Activated gamma-delta T cell treated with Interleukin-2 at 50 U/mL for 16 hours (primary cell): ENCODE data around the gene BCL3.

Experiments
- DNase-seq: peaks from one replicate; pipeline ENCODE4 v3.0.0-alpha.2; 2020

The BCL3 gene

GRCh38 chr19:44722131-44723121, 26.1 kb upstream of the BCL3 start:
- DNase-seq: no peak

- DNase-seq: no peak
Observed at GRCh38 chr19:44723299-44723951, 25.1 kb upstream of the BCL3 start.

- DNase-seq: peak; percentile 71
Observed at GRCh38 chr19:44723952-44724319, 24.6 kb upstream of the BCL3 start.

GRCh38 chr19:44725251-44725650, 23.3 kb upstream of the BCL3 start:
- no peak for DNase-seq

- no peak for DNase-seq
Observed at GRCh38 chr19:44725684-44726083, 22.8 kb upstream of the BCL3 start.

GRCh38 chr19:44726465-44726864, 22.0 kb upstream of the BCL3 start:
- no peak for DNase-seq

GRCh38 chr19:44728178-44728577, 20.3 kb upstream of the BCL3 start:
- no peak for DNase-seq

GRCh38 chr19:44729516-44730033, 18.9 kb upstream of the BCL3 start:
- no peak for DNase-seq

GRCh38 chr19:44731081-44731480, 17.4 kb upstream of the BCL3 start:
- no peak for DNase-seq

GRCh38 chr19:44731622-44732021, 16.9 kb upstream of the BCL3 start:
- DNase-seq: no peak

- DNase-seq: no peak
Observed at GRCh38 chr19:44732235-44733014, 16.1 kb upstream of the BCL3 start.

GRCh38 chr19:44734357-44734756, 14.2 kb upstream of the BCL3 start:
- no peak for DNase-seq

GRCh38 chr19:44735011-44735410, 13.5 kb upstream of the BCL3 start:
- DNase-seq: no peak

- no peak for DNase-seq
Observed at GRCh38 chr19:44737238-44738071, 11.1 kb upstream of the BCL3 start.

- no peak for DNase-seq
Observed at GRCh38 chr19:44738136-44738535, 10.4 kb upstream of the BCL3 start.

- DNase-seq: no peak
Observed at GRCh38 chr19:44738603-44739558, 9.6 kb upstream of the BCL3 start.

GRCh38 chr19:44740351-44740824, 8.1 kb upstream of the BCL3 start:
- DNase-seq: no peak

- DNase-seq: no peak
Observed at GRCh38 chr19:44741258-44741731, 7.2 kb upstream of the BCL3 start.

GRCh38 chr19:44741841-44742329, 6.6 kb upstream of the BCL3 start:
- no peak for DNase-seq

- no peak for DNase-seq
Observed at GRCh38 chr19:44742330-44743061, 6.0 kb upstream of the BCL3 start.
